GM21360 (cell line): Measurements from ENCODE around the gene PPP1R9A.

Source experiments
- ATAC-seq: cut with Tn5 transposase; IDR thresholded peaks from one replicate; pipeline ENCODE4 v1.9.1; 2021; ENCODE audit warnings: mild to moderate bottlenecking, moderate library complexity; ENCODE audit not compliant: unreplicated experiment

PPP1R9A gene

GRCh38 chr7:95342029-95342428 is 434.6 kb downstream of the PPP1R9A start:
- ATAC-seq: no peak

DNA sequence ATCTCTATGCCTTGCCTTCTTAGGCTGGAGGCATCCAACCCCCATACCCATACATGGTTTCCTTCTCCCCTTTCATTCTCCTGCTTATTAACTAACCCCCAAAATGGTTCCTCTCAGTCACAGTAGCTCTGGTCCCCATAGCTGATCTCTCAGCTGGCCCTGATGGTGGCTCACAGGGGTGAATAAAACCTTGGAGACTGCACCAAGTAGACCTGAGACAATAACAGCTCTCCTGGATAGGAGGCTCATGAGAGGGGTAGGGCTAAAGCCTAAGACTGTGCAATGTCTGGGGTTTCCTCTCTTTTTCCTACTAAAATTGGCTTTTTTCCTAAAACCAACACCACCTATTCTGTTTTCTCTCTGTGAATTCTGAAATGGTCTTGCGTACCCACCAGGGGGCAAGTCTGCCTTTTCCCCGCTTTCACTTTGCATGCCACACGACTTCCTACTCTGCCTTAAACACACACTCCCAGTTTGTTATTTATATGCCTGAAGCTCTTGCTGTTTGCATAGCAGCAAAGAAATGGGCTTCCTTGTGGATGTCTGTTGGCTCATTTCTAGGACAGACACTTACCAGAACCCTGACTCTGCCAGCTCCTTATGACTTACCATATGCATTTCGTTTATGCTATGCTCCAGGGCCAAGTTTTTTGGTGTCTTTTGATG is 435.4 kb downstream of the PPP1R9A start:
- ATAC-seq: no peak
